Measurements from ENCODE around the gene MED9. TPM values are rescaled to one million over a fixed set of nuclear protein-coding genes. Genes with fewer than 3 reads are reported as not detected.

Gene MED9
- total RNA-seq, 2 experiments from 2014 or later, result 14.3 to 14.6 TPM

DNA sequence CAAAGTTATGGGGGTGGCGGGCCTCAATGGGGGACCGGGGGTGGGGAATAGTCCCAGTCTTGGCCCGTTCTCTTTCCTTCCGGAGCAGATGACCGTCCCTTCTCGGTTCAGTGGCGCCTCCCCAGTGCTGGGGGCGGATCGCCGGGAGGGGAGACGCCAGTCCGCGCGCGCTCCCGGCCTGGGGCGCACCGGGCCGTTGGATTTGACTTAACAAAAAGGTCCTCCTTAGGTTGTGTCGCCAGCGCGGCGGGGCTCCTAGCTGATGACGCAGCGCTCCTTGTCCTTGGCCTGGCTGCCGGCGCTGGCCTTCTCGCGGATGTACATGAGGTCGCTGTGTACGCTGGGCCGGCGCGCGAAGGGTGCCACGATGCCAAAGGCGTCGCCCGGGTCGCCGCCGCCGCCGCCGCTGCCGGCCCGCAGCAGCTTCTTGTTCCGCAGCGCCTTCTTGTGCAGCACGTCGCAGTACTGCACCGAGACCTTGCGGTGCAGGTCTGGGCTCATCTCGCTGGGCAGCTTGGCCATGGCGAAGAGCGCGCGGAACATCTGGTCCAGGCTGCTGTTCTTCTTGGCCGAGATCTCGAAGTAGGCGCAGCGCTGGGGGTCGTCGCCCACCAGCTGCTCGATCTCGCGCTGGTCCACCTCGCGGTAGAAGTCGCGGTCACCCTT, 18.2 kb downstream of the MED9 start:
- no peak overlapping the region for H3K27ac Mint-ChIP-seq

GRCh38 chr17:17495536-17496188, 18.9 kb downstream of the MED9 start:
- CTCF ChIA-PET, result interaction anchor here (0.6 to 2.9 kb wide), 18 partner anchors 11 to 301 kb away, joined by 3 to 35 read pairs (median 6); partner anchors contain the start of gene PEMT
- Mint-ChIP-seq H3K36me3 (ENCODE audit: low read depth) (peaks cover 18% of the 10 kb centered on the region), H3K4me1 (peaks cover 13% of the 10 kb centered on the region), H3K27me3 (peaks cover 20% of the 10 kb centered on the region), H3K27ac (no peak overlapping the region), H3K4me3 (peak overlapping the region; percentile 65), H3K9me3 (no peaks in the 10 kb centered on the region)
- POLR2A ChIA-PET, result no interaction called here
- peak; percentile 38 for DNase-seq

More for the DNA sequence above, 18.2 kb downstream of the MED9 start:
- H3K4me3 Mint-ChIP-seq, result peak overlapping the region; percentile 65
- H3K27me3 Mint-ChIP-seq, result peaks cover 20% of the 10 kb centered on the region
- DNase-seq, result peak; percentile 14
- no peaks in the 10 kb centered on the region for H3K9me3 Mint-ChIP-seq
- H3K4me1 Mint-ChIP-seq, result peaks cover 13% of the 10 kb centered on the region
- CTCF ChIA-PET, result interaction anchor here (0.5 kb wide), 1 partner anchor 260 kb away, joined by 4 read pairs; no protein-coding TSS in a partner anchor
- H3K36me3 Mint-ChIP-seq (ENCODE audit: low read depth), result peaks cover 18% of the 10 kb centered on the region
- POLR2A ChIA-PET, result no interaction called here

- ChIA-PET POLR2A (interaction anchor here (0.5 kb wide), 1 partner anchor 429 kb away, joined by 3 read pairs; no protein-coding TSS in a partner anchor), CTCF (interaction anchor here (0.6 to 2.9 kb wide), 47 partner anchors 10 to 1749 kb away, joined by 3 to 35 read pairs (median 4); partner anchors contain the start of gene PEMT)
- peak; percentile 68 for DNase-seq
- H3K4me1 Mint-ChIP-seq, result peaks cover 10% of the 10 kb centered on the region
- H3K36me3 Mint-ChIP-seq (ENCODE audit: low read depth), result peaks cover 15% of the 10 kb centered on the region
- peaks cover 20% of the 10 kb centered on the region for H3K27me3 Mint-ChIP-seq
- no peaks in the 10 kb centered on the region for H3K9me3 Mint-ChIP-seq
- H3K27ac Mint-ChIP-seq, result no peak within 1 kb of the TSS
- H3K4me3 Mint-ChIP-seq, result peak within 1 kb of the TSS; percentile 65
Observed at GRCh38 chr17:17496189-17497064, 19.6 kb downstream of the MED9 start, which contains the start of gene RASD1. Gene RASD1, minus strand, starts transcription at chr17:17496395. Its CDS starts 214 bp downstream, at chr17:17496181.

- ChIA-PET POLR2A (no interaction called here), CTCF (interaction anchor here (0.7 to 2.9 kb wide), 43 partner anchors 9 to 191 kb away, joined by 3 to 35 read pairs (median 4); partner anchors contain the start of gene PEMT)
- no peak overlapping the region for H3K4me3 Mint-ChIP-seq
Observed at GRCh38 chr17:17497065-17497844, 20.5 kb downstream of the MED9 start.

DNA sequence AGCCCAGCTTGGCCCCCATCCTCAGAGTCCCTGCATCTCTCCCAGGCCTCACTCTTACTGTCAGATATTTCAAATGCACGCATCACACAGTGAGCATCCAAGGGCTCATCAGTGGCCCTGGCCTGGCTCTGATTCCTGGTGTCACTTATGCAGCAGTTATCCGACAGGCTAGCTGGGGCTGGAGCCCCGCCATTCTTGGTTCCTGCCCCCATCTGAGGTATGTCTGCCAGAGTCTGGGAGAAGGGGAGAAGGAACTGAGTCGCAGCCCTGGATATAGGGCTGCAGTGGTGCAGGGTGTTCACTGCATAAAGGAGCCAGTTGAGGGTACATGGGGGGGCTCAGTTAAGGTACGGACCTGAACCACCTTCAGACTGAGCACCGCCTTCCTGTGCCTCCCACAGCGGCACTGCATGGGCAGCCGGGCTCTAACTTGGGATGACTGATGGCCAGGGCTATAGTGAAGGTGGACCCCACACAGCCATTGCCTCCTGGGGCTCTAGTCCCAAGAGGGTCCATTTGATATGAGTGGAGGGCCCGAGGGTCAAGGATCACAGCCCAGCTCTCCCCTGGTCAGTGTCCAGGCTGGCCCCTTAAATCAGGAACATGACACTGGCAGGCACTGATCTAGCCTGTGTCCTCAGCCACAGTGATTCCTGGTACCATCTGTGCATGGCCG, 21.2 kb downstream of the MED9 start:
- CTCF ChIA-PET, result interaction anchor here (1.3 to 2.9 kb wide), 11 partner anchors 8 to 142 kb away, joined by 3 to 35 read pairs (median 6); no protein-coding TSS in a partner anchor
- Mint-ChIP-seq H3K9me3 (no peaks in the 10 kb centered on the region), H3K36me3 (ENCODE audit: low read depth) (peaks cover 6% of the 10 kb centered on the region), H3K4me1 (peaks cover 10% of the 10 kb centered on the region), H3K27me3 (peaks cover 20% of the 10 kb centered on the region), H3K27ac (no peak overlapping the region), H3K4me3 (no peak overlapping the region)
- no peak for DNase-seq
- POLR2A ChIA-PET, result no interaction called here

More at GRCh38 chr17:17497065-17497844, 20.5 kb downstream of the MED9 start:
- H3K9me3 Mint-ChIP-seq, result no peaks in the 10 kb centered on the region
- no peak overlapping the region for H3K27ac Mint-ChIP-seq
- DNase-seq, result no peak
- H3K27me3 Mint-ChIP-seq, result peaks cover 20% of the 10 kb centered on the region
- peaks cover 10% of the 10 kb centered on the region for H3K4me1 Mint-ChIP-seq
- peaks cover 12% of the 10 kb centered on the region for H3K36me3 Mint-ChIP-seq (ENCODE audit: low read depth)

DNA sequence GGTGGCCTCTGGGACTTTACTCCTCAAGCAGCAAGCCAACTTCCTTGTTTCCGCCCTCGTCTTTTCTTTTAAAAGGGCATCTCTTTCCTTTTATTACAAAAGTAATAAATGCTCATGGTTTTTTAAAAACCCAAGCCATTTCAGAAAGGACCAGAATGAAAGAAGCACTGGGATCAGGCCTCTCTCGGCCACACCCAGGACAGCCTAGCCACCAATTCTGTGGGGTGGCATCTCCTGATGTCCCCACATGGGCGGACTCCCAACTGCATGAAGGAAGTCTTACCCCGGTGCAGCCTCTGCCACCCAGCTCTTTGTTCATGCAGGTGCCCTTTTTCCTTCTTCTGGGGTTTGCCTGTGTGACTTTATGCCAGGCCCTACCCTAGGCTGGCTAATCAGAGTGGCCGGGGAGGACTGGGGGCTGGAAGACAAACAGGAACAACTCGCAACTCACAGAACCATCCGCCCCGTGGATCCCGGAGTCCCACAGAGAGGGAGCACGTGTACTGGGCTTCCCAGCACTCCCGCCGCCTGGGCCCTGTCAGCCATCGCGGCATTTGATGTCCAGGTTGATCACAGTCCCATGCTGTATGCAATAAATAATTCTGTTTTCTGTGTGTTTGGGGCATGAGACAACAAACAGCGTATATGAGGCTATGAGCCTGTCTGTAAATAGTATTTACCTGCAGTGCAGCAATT, 22.0 kb downstream of the MED9 start:
- POLR2A ChIA-PET, result no interaction called here
- Mint-ChIP-seq H3K36me3 (ENCODE audit: low read depth) (peaks cover 3% of the 10 kb centered on the region), H3K9me3 (no peaks in the 10 kb centered on the region)

DNA sequence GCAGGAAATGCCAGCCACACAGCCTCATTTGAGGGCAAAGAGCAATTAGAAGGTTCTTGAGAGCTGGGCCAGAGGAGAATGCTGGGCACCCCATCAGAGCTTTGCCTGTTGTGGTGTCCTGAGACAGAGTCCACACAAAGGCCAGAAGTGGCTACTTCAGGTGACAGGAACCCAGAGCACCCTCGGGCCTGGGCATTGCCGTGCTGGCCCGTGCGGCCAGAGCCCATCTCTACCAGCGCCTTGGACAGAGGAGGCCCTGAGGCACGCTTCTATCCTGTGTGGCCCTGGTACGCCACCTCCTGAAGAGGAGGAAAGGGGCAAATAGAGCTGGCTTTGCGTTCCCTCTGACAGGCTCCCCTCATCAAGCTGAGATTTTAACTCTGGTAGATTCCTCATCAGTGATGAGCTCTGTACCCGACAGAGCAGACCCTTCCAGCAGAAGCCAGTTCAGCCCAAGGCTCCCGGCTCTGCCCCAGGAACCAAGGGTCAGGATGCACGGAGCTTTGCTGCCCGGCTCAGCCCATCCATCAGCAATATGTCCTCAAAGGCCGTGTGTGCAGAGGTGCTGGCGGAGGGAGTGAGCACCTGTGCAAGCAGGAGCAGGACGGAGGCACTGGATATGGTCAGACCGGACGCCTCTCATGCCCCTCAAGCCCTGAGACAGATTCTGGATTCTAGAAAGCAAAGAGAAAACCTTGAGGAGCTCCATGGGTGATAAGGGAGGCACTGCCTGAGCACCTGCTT, 22.8 kb downstream of the MED9 start:
- no peak for DNase-seq
- H3K4me1 Mint-ChIP-seq, result peaks cover 10% of the 10 kb centered on the region
- ChIA-PET POLR2A (no interaction called here), CTCF (no interaction called here)
- no peak overlapping the region for H3K27ac Mint-ChIP-seq
- no peak overlapping the region for H3K4me3 Mint-ChIP-seq
- no peaks in the 10 kb centered on the region for H3K9me3 Mint-ChIP-seq
- peaks cover 3% of the 10 kb centered on the region for H3K36me3 Mint-ChIP-seq (ENCODE audit: low read depth)
- peaks cover 16% of the 10 kb centered on the region for H3K27me3 Mint-ChIP-seq

More for the DNA sequence above, 22.0 kb downstream of the MED9 start:
- CTCF ChIA-PET, result no interaction called here
- DNase-seq, result no peak
- Mint-ChIP-seq H3K4me3 (no peak overlapping the region), H3K4me1 (peaks cover 10% of the 10 kb centered on the region), H3K27me3 (peaks cover 20% of the 10 kb centered on the region), H3K27ac (no peak overlapping the region)

GRCh38 chr17:17500999-17501605, 24.3 kb downstream of the MED9 start:
- H3K4me3 Mint-ChIP-seq, result no peak overlapping the region
- no peaks in the 10 kb centered on the region for H3K9me3 Mint-ChIP-seq
- H3K36me3 Mint-ChIP-seq (ENCODE audit: low read depth), result no peaks in the 10 kb centered on the region
- H3K27ac Mint-ChIP-seq, result no peak overlapping the region
- peaks cover 3% of the 10 kb centered on the region for H3K27me3 Mint-ChIP-seq
- H3K4me1 Mint-ChIP-seq, result peaks cover 3% of the 10 kb centered on the region
- DNase-seq, result peak; percentile 47
- ChIA-PET POLR2A (no interaction called here), CTCF (no interaction called here)

DNA sequence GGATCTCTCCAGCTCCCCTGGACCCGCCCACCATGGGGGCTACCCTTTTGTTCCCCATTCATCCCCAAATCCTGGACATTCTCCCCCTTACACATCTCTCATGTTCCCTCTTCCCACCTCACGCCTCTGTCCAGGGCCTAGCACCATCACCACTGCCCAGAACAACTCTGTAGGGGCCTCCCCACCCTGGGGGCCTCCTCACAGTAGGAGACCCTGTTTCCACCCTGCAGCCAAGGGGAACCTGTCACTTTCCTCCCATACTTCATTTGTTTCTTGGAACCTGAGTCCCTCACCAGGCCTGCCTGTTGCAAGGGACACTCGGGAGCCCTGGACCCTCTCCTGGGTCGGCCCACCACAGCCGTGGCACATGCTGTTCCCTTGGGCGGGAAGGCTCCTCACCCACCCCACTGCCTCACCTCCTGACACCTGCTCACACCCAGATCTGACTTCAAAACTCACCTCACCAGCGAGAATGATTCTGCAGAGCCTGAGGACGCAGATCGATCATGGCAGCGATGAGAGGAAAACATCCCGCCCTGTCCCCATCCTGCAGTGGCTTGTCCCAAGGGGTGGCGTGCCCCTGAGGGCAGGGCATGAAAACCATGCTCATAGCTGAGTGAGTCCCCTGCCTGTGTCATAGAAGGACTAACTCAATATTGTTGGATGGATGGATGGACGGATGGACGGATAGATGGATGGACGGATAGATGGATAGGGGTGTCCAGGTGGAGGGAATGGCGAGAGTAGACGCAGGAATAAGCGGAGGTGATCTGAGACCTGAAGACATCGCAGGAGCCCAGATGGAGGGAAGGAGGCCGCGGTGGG, 26.2 kb downstream of the MED9 start:
- Mint-ChIP-seq H3K27ac (no peak overlapping the region), H3K36me3 (ENCODE audit: low read depth) (no peaks in the 10 kb centered on the region), H3K4me3 (no peak overlapping the region), H3K9me3 (no peaks in the 10 kb centered on the region), H3K4me1 (no peaks in the 10 kb centered on the region), H3K27me3 (no peaks in the 10 kb centered on the region)
- no peak for DNase-seq
- ChIA-PET CTCF (no interaction called here), POLR2A (no interaction called here)

DNA sequence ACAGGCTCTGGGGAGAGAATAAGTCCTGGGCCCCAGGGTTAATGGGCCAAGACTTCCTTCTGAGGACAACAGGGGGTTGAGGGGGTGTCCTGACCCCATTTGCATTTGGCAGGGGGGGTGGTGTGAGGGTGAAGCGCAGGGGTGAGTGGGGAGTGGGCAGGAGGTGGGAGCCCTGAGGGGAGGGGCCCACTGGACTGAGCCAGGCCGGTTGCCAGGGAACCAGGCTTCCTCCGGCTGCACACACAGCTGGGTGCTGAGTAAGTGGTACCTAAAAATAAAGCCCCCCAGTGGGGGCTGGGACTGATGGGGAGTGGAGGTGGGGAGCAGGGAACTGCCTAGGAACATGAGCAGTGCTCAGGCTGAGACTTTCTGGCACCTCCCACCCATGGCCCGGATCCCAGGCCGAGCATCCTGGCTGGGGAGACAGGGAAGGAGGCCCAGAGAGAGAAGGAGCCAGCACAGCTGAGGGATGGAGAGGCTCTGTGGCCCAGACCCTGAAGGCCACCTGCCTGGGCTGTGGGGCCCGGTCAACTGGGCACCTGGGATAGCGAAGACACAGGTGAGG, 26.8 kb downstream of the MED9 start:
- Mint-ChIP-seq H3K9me3 (no peaks in the 10 kb centered on the region), H3K27ac (no peak overlapping the region), H3K4me1 (no peaks in the 10 kb centered on the region), H3K27me3 (no peaks in the 10 kb centered on the region), H3K36me3 (ENCODE audit: low read depth) (no peaks in the 10 kb centered on the region), H3K4me3 (no peak overlapping the region)
- no peak for DNase-seq
- POLR2A ChIA-PET, result no interaction called here
- CTCF ChIA-PET, result no interaction called here

Measured in activated CD4-positive, alpha-beta T cell treated with anti-CD3 and anti-CD28 coated beads, Interleukin-2, amount 10 ng/mL, durations not matched to agents 7 days and 5 days (primary cell).